Skin epidermis (tissue), 12 donors: ENCODE results near the gene CALML6.

Source experiments
- H3K27ac ChIP-seq, 21 experiments: fragments of 200-600 bp; sonication (generic) in 11 of 21; one replicate each; pipeline ENCODE4 v1.5.0; 2020; ENCODE audit warnings: mild to moderate bottlenecking in 3 of 21, inconsistent platforms in 2 of 21, moderate library complexity in 2 of 21
- H3K4me3 ChIP-seq, 7 experiments: fragments of 200-600 bp; sonication (generic) in 2 of 7; one replicate each; pipeline ENCODE4 v1.5.0; 2020; ENCODE audit warnings: inconsistent platforms in 2 of 7, mild to moderate bottlenecking in 2 of 7, moderate library complexity in 1 of 7

Gene CALML6

DNA sequence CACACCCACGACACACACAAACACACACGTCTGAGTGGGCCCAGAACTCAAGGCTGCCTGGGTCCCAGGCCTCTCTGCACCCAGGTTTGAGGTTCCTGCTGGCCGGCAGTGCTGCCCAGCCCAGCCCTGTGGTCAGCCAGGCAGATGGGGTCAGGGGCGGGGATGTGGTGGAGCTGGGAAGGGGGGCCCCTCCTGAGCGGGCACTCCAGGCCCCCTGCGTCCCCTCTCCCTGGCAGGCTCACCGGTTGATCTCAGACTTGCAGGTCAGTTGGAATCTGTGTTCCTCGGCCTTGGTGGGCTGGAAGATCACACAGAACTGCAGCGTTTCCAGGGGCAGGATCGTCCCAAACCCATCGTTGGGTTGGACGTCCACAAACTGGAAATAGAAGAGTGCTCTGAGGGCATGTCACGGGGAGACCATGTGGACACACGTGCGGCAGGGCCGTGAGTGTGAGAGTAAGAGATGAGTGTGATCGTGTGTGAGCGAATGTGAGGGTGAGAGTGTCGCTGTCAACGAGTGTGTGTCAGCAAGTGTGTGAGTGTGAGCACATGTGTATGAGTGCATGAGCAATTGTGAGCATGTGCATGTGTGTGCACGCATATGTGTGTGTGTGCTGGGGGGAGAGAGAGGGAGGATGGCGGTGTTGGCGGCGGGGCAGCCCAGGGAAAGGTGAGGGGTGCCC lies 23.7 kb downstream of the CALML6 start:
- Histone ChIP-seq H3K4me3 (no peak overlapping the region), H3K27ac (no peak overlapping the region)

DNA sequence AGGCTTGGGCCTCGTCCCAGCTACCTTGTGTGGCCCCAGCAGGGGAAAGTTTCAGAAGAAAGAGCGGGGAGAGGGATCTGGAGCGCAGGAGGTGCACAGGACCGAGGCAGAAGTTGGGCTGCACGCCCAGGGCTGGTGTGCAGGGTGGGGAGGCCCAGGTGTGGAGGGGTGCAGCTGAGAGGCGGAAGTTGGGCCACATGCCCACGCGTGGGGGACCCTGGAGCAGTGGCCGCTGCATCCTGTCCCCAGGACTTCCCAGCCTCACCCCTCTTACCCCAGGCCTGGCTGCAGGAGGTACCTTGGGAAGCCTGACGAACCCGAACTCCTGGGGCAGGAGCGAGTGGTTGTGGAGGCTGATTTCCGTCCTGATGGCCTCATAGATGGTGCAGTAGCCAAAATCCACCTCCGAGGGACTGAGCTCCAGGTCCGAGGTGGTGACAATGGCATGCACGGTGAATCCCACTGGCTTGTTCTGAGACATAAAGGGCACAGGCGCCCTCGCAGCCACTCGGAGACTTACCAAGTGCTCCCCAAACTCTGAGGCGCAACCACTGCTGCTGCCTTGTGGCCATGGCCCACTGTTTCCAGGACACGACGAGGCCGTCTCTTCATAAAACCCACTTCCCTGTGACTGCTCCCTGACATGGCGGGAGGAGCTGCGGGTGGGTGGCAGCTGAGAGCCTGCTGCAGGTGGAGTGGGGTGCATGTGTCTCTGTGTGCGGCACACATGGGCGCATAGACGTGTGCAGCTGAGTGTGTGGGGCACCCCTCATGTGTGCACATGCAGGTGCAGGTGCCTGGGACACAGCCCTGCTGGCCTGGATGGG lies 24.4 kb downstream of the CALML6 start:
- Histone ChIP-seq H3K4me3 (no peak overlapping the region), H3K27ac (no peak overlapping the region)

DNA sequence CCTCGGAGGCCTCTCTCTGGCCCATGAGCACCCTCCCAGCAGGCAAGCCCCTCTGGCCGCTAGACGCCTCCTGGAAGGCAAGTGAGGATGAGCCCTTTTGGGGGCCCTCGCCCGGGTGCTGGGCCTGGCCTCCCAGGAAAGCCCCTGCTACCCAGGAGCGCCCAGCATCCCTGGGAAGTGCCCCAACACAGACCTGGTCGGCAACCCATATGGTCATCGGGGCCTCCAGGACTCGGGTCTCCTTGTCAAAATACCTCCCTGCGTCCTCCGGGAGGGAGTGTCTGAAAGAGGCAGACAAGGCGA lies 25.0 kb downstream of the CALML6 start:
- no peak overlapping the region for H3K4me3 ChIP-seq
- H3K27ac ChIP-seq: no peak overlapping the region

DNA sequence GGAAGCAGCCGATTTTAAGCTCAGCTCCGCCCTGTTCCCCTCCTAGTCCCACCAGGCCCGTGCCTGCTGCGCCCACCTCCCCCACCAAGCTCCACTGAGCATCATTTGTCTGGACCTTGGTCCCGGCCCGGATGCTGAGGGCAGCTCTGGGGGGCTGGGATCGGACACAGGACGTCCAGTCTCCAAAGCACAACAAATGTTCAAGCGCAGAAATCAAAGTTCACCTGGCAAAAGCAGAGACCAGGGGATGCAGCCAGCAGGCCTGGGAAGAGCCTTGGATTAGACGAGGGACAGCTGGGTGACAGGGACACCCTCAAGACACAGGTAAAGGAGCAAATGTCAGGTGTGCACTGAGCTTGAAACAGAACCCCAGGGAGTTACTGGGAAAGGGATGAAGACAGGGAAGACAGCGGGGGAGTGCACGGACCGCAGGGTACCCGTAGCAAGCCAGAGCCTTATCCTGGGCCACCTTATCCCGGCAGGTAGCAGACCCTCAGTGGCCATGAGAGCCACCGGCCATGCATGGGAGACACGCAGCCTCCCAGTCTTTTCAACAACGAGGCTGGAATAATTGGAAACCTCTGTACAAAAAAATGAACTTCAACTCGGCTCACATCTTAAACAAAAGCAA lies 26.3 kb downstream of the CALML6 start:
- no peak overlapping the region for H3K27ac ChIP-seq
- no peak overlapping the region for H3K4me3 ChIP-seq

DNA sequence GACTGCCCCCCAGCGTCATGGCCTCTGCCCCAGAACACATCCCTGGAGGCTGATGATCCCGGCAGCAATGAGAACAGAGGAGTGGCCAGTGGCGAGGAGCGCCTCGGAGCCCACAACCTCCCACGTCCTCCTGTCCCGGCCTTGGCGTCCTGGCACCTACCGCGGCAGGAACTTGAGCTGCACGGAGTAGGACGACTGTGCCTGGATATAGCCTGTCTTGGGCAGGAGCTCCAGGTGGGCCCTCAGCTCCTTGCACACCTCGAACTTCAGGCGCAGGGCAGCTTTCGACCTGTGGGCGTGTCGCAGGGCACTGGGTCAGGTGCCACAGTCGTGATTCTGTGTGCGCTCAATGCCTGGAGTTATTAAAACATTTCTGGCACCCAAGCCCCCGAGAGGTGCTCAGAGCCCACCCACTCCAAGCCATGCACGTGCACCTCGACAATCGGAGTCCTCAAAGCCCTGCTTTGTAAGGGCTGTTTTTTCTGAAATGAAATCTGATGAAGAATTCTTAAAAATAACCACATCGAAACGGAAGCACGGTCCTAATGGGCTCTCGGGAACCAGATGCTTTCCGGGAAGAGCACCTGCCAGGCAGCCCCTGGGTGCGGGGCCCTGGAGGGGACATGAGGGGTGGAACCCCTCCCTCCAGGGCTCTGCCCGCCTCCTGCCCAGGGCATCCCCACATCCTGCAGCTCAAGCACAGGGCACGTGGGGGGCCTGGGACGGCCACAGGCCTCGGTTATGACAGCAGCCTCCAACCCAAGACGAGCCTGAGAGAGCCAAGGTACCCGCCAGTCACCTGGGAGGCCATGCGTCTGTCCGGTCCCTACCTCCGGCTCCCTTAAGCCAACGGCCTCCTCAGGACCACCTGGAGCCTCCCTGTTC lies 27.1 kb downstream of the CALML6 start:
- Histone ChIP-seq H3K4me3 (no peak overlapping the region), H3K27ac (no peak overlapping the region)

DNA sequence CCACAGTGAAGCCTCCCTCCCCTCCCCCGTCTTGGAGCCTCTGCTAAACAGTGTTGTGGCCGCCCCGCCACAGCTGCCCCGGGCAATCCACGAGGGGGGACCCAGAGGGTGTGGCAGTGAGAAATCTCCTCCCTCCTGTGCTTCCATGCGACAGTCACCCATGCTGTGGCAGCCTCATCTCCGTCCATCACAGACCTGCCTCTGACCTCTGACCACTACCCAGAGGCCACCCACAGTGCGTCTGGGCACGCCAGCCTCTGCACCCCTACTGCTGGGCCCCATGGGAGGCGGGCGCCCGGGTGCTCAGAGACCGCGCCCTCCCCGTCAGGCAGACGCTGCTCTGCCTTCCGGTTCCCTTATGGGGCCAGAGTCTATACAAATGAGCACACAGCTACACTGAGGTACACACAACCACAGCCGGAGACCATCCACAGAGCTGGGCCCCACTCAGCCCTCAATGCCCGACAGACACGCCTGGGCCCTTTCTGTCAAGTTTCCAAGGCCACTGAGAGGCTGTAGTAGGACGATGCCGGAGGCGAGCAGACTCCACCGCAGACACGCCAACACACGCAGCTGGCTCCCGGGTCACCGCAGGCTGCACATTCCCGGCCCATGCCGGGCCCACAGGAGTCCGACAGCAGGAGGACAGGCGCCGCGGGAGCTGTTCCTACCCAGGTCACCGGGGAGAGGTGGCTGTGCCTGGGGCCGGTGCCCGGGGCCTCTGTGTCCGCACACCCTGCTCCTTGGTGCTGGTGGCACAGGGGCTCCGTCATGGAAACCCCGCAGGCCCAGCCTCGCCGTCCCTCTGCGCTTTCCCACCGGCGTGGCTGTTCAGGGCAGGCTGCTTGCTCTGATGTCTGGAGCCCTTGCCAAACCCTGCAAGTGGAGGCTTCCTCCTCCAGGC lies 27.9 kb downstream of the CALML6 start:
- Histone ChIP-seq H3K4me3 (no peak overlapping the region), H3K27ac (no peak overlapping the region)

DNA sequence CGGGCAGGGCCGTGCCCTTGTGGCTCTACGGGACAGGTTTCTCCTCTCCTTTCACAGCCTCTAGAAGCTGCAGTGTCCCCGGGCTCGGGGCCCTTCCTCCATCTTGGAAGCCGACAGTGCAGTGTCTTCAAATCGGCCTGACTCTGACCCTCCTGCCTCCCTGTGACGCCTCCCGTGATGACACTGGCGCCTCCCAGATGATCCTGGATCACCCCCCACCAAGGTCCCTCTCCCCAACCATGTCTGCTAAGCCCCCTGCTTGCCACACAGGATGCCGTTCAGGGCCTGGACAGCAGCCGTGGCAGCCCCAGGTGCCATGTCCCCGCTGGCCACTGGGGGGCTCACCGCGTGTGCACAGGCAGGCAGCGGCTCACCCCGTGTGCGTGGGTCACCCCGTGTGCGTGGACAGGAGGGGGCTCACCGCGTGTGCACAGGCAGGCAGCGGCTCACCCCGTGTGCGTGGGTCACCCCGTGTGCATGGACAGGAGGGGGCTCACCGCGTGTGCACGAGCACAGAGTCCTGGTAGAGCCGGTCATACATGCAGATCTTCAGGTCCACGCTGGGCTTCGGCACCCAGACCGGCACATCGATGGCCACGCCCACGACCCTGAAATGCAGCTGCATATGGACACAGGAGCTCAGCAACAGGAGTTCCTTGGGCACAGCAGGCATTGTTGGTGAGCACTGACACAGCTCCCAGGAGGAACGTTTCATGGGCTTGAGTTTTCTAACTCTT lies 28.9 kb downstream of the CALML6 start:
- H3K4me3 ChIP-seq: no peak overlapping the region
- no peak overlapping the region for H3K27ac ChIP-seq

DNA sequence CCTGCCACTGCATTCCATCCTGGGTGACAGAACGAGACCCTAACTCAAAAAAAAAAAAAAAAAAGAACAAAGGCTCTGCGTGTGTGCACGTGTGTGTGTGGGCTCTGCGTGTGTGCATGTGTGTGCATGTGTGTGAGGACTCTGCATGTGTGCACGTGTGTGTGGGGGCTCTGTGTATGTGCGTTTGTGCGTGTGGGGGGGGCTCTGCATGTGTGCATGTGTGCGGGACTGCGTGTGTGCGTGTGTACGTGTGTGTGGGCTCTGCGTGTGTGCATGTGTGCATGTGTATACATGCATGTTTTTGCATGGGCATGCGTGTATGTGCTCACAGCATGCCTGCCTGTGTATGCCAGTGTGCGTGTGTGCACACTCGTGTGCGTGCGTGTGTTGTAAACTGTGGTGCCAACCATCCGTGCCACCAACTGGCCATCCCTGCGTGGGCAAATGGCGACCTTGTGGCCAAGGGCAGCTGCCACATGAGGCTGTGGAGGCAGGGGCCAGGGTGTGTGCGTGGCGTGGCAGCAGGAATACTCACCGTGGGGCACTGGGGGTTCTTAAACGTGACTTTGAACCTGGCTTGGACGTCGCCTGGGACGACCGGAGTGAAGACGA lies 30.8 kb downstream of the CALML6 start:
- Histone ChIP-seq H3K4me3 (no peak overlapping the region), H3K27ac (no peak overlapping the region)

DNA sequence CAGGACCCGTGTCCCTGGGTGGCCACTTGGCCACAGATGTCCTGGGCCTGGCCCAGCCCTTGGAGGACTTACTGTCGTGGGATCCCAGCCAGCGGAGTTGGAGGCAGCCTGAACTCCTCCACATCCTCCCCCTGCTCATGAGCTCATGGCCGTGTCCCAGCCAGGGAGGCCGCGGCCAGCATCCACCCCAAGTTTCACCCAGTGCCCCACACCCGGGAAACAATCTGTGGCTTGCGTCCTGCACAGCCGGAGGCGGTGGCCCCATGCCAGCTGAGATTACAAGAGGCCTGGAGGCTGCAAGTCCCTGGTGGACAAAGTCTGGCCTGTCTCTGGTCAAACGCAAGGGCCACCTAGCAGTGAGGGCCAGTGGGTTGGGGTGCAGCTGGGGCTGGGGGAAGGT lies 31.5 kb downstream of the CALML6 start:
- Histone ChIP-seq H3K4me3 (no peak overlapping the region), H3K27ac (no peak overlapping the region)

DNA sequence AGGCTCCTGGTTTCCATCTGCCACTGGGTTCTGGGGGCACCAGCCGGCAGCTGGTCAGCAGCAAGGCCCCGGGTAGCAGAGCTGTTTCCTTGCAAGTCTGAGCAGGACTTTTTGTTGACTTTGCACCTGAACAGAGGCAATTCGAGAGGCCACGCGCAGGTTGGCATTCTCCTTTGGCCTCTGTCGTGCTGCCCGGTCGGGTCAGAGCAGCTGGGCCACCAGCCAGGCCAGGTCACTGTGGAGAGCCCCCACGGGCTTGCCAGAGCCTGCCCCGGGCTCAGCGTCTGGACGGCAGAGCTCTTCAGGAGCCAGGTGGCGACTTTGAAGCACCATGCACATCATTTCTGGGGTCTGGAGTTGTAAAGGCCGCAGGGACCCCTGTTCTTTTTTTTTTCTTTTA lies 32.4 kb downstream of the CALML6 start:
- no peak overlapping the region for H3K27ac ChIP-seq
- H3K4me3 ChIP-seq: no peak overlapping the region

DNA sequence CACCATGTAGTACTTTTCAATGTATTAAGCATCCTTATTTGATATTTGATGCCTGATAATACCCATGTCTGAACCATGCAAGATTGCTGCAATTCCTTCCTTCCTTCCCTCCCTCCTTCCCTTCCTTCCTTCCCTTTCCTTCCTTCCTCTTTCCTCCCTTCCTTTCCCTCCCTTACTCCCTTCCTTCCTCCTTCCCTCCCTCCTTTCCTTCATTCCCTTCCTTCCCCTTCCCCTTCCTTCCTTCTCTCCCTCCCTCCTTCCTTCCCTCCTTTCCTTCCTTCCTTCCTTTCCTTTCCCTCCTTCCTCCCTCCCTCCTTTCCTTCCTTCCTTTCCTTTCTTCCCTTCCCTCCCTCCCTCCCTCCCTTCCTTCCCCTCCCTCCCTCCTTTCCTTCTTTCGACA lies 33.7 kb downstream of the CALML6 start:
- no peak overlapping the region for H3K27ac ChIP-seq
- no peak overlapping the region for H3K4me3 ChIP-seq

DNA sequence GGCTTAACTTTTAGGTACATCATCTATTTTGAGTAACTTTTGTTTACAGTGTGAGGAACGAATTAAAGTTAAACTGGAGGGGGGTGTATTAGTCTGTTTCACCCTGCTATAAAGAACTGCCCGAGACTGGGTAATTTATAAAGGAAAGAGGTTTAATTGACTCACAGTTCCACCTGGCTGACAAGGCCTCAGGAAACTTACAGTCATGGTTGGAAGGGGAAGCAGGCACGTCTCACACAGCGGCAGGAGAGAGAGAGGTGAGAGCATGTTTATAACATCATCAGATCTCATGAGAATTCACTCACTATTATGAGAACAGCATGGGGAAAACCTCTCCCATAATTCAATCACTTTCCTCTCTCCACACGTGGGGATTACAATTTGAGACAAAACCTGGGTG lies 35.9 kb downstream of the CALML6 start:
- Histone ChIP-seq H3K4me3 (no peak overlapping the region), H3K27ac (no peak overlapping the region)

DNA sequence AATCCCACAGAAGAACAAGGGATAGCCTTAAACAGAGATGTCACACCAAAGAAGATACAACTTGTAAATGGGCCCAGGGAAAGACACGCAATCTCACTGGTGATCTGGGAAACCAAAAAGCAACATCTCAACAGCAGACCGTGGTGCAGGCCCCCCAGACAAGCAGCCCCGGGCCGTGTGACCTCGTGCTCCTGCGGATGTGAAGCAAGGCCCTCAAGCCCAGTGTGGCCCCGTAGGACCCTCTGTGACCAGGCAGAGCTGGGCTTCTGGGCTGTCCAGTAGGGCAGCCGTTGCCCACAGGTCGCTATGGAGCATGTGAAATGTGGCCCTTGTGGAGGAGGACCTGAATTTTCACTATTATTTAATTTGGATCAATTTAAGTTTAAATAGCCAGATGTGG lies 39.0 kb downstream of the CALML6 start:
- Histone ChIP-seq H3K4me3 (no peak overlapping the region), H3K27ac (no peak overlapping the region)

DNA sequence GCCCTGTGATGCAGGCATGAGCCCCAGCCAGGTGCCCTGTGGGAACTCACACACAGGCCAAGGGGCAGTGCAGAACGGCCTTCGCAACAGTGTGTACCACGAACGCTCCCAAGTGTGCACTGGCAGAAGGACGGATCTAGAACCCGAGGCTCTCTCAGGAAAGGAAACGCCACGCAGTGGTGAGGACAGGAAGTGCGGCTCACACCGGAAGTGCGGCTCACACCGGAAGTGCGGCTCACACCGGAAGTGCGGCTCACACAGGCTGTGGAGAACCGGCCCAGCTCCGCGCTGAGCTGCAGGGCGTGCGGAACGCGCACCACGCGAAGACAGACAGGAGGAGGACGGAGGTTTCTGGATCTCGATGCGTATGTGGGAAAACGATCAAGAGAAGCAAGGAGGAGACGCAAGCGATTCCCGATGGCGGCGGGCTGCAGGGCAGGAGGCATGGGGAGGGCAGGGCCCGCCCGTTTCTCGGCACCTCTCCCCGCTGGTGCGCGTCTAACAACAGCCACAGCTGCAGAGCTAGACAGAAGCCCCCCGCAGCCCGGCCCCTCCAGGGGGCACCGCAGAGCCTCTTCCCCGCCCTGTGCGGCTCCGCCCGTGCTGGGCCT lies 39.9 kb downstream of the CALML6 start:
- no peak overlapping the region for H3K4me3 ChIP-seq

DNA sequence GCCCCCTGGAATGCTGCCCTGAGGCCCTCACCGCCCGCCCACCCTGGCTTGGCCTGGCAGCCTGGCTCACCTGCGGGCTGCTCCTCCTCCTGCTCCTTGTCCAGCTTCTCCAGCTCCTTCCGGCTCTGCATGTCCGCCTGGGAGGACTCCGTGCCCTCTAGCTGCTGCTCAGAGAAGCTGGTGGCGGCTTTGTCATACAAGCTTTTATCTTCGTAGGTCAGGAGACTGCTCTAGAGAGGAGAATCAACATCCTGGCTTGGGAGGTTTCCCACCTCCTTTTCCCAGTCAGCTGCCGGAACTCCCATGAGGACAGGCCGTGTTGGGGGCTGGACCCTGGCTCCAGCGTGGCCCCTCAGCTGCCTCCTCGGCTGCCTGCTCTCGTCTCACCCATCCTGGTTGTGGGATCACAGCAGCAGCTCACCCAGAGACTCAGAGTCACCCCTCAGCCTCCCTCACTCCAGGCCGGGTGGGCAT lies 40.6 kb downstream of the CALML6 start:
- H3K27ac ChIP-seq: no peak overlapping the region
- no peak overlapping the region for H3K4me3 ChIP-seq

More for the DNA sequence above, 39.9 kb downstream of the CALML6 start:
- no peak overlapping the region for H3K27ac ChIP-seq

DNA sequence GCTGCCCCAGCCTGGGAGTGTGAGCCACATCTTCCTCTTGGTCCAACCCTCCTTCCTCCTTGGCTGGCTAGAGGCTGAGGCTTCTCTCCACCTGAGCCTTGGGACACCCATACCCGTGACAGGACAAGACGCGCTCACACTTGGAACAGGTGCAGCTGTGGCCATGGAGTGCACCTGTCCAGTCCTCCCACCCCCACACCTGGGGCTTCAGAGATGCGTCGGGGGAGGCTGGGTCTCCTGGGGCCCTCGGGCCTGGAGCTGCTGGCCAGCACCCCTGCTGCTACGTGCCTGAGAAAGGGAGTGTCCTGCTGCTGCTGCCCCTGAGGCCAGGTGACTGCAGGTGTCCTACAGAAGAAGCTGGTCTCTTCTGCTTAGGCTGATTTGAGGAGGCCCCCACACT lies 41.0 kb downstream of the CALML6 start:
- no peak overlapping the region for H3K27ac ChIP-seq
- H3K4me3 ChIP-seq: no peak overlapping the region
